HepG2 (cell line): ENCODE data around the gene ATG9A. TPM values are rescaled to one million over a fixed set of nuclear protein-coding genes. Genes with fewer than 3 reads are reported as not detected.
A peak's percentile ranks its signal among the peaks of the same experiment; 100 is the strongest.

Experiments used
- CBX5 ChIP-seq: sonication (generic); formaldehyde crosslinking; IDR thresholded peaks from 2 replicates; pipeline ENCODE4 v1.4.0; 2020; ENCODE audit warnings: missing genetic modification reagents, borderline replicate concordance
- E2F5 ChIP-seq: sonication (generic); formaldehyde crosslinking; conservative IDR thresholded peaks from 2 replicates; pipeline ENCODE4 v1.4.0; 2020; ENCODE audit warnings: missing genetic modification reagents
- IKZF5 ChIP-seq: IDR thresholded peaks from 2 replicates; pipeline ENCODE4 v1.6.1; 2018; ENCODE audit warnings: missing genetic modification reagents, mild to moderate bottlenecking, missing compliant biosample characterization
- NR2F6 ChIP-seq, 2 experiments: IDR thresholded peaks; 2 replicates each; pipeline ENCODE4 v1.6.1; 2016; ENCODE audit warnings: antibody characterized with exemption in 1 of 2, mild to moderate bottlenecking in 1 of 2
- PRDM15 ChIP-seq: sonication (generic); formaldehyde crosslinking; IDR thresholded peaks from 2 replicates; pipeline ENCODE4 v1.4.0; 2020; ENCODE audit warnings: missing genetic modification reagents
- REL ChIP-seq: sonication (generic); formaldehyde crosslinking; conservative IDR thresholded peaks from 2 replicates; pipeline ENCODE4 v1.8.0; 2022; ENCODE audit warnings: mild to moderate bottlenecking, missing genetic modification reagents, moderate library complexity
- SKI ChIP-seq: fragments of 450-650 bp; IDR thresholded peaks from one replicate; pipeline ENCODE4 v1.6.1; 2018; ENCODE audit warnings: mild to moderate bottlenecking; ENCODE audit not compliant: partially characterized antibody
- TOPORS ChIP-seq: sonication (generic); formaldehyde crosslinking; IDR thresholded peaks from 2 replicates; pipeline ENCODE4 v1.8.0; 2023; ENCODE audit warnings: mild to moderate bottlenecking, missing genetic modification reagents
- ZNF20 ChIP-seq: sonication (generic); formaldehyde crosslinking; IDR thresholded peaks from 2 replicates; pipeline ENCODE4 v1.4.0; 2020; ENCODE audit warnings: mild to moderate bottlenecking, moderate library complexity, missing genetic modification reagents
- ZNF337 ChIP-seq: sonication (generic); formaldehyde crosslinking; IDR thresholded peaks from 2 replicates; pipeline ENCODE4 v1.5.1; 2020; ENCODE audit warnings: missing genetic modification reagents, low read depth, mild to moderate bottlenecking, borderline replicate concordance
- ZNF704 ChIP-seq: sonication (generic); formaldehyde crosslinking; IDR thresholded peaks from 2 replicates; pipeline ENCODE4 v1.8.1; 2023; ENCODE audit warnings: mild to moderate bottlenecking, inconsistent platforms, moderate library complexity, missing genetic modification reagents, borderline replicate concordance
- polyA plus RNA-seq, 8 experiments: library from polyadenylated mRNA; depleted of rRNA in 3 of 8; stranded (reverse) in 7 of 8; unstranded in 1 of 8; fragments of >200 nt; fragmentation: Illumina TruSeq in 4 of 8; extraction: Trizol in 4 of 8; gene quantifications; 2 replicates each; pipeline versions ENCODE4 v1.2.1 to v1.2.3, GENCODE V29; 2011 to 2016; ENCODE audit warnings: low read depth in 4 of 8, missing spikeins in 1 of 8, mixed read lengths in 1 of 8; ENCODE audit not compliant: insufficient read depth in 1 of 8
- total RNA-seq, 5 experiments: library from RNA; depleted of rRNA; stranded (reverse); fragments of >200 nt; fragmentation: Illumina TruSeq; extraction: Trizol; gene quantifications; 2 replicates each; pipeline ENCODE4 v1.2.3, GENCODE V29; 2016; ENCODE audit warnings: low read depth in 1 of 5
- TF ChIP-seq, protein P1 (sequence below), 2 experiments: sonication (generic) in 1 of 2; formaldehyde crosslinking in 1 of 2; IDR thresholded peaks; 2 replicates each; pipeline versions ENCODE4 v1.5.1 to v1.6.1; 2011 to 2020; ENCODE audit warnings: borderline replicate concordance in 1 of 2, low read depth in 1 of 2, low read length in 1 of 2, mild to moderate bottlenecking in 1 of 2, missing genetic modification reagents in 1 of 2, moderate library complexity in 1 of 2

ATG9A gene
- total and polyA plus RNA-seq, 2 of the 13 experiments (the other 11 are each of a cell fraction or from before 2014, with no cell fraction given) = 35.0 to 131 TPM

DNA sequence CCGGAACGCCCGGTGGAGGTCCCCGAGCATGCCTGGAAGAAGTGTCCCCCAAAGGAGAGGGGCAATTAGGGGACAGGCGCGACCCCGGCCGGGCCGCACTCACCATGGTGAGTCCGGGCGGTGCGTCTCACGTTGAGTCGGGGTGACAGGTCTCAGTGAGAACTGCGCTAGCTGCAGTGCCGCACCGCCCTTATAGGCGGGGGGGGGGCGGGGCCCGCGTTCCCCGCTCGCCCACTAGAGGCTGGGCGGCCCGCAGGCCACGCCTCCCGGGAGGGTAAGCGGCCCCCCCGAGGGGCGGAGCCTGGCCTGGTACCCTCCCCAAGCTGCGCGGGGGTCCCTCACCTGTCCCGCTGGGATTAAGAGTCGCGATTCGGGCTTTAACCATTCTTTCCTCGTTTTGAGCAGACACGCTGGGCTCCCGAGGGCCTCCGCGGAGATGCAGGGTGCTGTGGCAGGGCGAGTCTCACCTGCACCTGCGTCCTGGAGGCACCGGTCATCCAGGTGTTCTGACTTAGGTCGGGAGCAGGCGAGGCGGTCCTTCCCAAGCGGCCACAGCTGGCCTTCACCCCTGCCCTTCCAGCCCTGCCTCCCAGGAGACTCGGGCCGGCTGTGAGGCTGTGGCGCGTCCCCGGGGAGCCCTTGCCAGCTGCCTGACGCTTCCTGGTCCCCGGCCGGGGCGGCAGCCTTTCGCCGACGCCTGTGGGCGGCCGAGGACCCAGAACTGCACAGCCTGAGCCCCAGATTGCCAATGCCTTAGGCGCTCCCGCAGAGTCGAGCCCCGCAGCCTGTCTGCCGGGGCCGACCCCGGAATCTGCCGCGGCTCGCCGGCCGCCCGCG is 24.5 kb upstream of the ATG9A start, which contains the start of gene TUBA4A (continued):
- TF ChIP-seq ZNF704 (CRISPR knock-in tag) = peak; percentile 70; the same call in 1 of the 2 replicates
- no peak for TF ChIP-seq PRDM15 (CRISPR knock-in tag)
- TF ChIP-seq ZNF337 (CRISPR knock-in tag) = 0 out of 2 replicates have a peak, but pooled peaks have one; percentile 40
- no peak for TF ChIP-seq SKI
- peak; percentile 55 for TF ChIP-seq IKZF5 (CRISPR knock-in tag)
- no peak for TF ChIP-seq ZNF20 (CRISPR knock-in tag)
- TF ChIP-seq NR2F6 (IDR thresholded peaks at IDR 0.05) = no peak
- TF ChIP-seq NR2F6 (CRISPR knock-in tag; IDR thresholded peaks at IDR 0.05) = 0 out of 2 replicates have a peak, but pooled peaks have one; percentile 23
- TF ChIP-seq TOPORS (CRISPR knock-in tag) = 0 out of 2 replicates have a peak, but pooled peaks have one; percentile 32
- TF ChIP-seq, protein P1, sequence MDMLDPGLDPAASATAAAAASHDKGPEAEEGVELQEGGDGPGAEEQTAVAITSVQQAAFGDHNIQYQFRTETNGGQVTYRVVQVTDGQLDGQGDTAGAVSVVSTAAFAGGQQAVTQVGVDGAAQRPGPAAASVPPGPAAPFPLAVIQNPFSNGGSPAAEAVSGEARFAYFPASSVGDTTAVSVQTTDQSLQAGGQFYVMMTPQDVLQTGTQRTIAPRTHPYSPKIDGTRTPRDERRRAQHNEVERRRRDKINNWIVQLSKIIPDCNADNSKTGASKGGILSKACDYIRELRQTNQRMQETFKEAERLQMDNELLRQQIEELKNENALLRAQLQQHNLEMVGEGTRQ (IDR thresholded peaks at IDR 0.05; ENCODE audit: low read depth, low read length) = no peak
- TF ChIP-seq, protein P1 (CRISPR knock-in tag; IDR thresholded peaks at IDR 0.05; ENCODE audit: borderline replicate concordance) = no peak
- TF ChIP-seq E2F5 = no peak
- no peak for TF ChIP-seq REL (CRISPR knock-in tag)
- 0 out of 2 replicates have a peak, but pooled peaks have one; percentile 17 for TF ChIP-seq CBX5 (CRISPR knock-in tag)
